ENCODE data around the gene CLDN10.

DNA sequence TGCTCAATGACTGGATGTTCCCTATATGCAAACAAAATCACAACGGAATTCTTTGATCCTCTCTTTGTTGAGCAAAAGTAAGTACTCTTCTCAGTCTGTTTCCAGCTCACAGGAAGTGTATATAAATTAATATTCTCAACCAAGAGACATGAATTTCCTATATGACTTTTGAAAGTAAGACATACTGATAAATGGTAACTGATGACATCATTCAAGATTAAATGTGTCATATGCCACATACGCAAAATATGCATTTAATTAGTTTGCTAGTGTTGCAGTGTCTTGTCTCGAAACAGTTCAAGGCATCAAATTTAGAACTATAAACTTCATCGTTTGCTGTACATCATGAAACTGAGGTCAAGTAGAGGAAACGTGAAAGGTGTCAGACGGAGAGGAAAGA lies 7.9 kb downstream of the CLDN10 start:
- TF ChIP-seq, protein P1, sequence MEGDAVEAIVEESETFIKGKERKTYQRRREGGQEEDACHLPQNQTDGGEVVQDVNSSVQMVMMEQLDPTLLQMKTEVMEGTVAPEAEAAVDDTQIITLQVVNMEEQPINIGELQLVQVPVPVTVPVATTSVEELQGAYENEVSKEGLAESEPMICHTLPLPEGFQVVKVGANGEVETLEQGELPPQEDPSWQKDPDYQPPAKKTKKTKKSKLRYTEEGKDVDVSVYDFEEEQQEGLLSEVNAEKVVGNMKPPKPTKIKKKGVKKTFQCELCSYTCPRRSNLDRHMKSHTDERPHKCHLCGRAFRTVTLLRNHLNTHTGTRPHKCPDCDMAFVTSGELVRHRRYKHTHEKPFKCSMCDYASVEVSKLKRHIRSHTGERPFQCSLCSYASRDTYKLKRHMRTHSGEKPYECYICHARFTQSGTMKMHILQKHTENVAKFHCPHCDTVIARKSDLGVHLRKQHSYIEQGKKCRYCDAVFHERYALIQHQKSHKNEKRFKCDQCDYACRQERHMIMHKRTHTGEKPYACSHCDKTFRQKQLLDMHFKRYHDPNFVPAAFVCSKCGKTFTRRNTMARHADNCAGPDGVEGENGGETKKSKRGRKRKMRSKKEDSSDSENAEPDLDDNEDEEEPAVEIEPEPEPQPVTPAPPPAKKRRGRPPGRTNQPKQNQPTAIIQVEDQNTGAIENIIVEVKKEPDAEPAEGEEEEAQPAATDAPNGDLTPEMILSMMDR (conservative IDR thresholded peaks at IDR 0.05) = no peak
- no peak for TF ChIP-seq ZFX (IDR thresholded peaks at IDR 0.05)

All from C4-2B (cell line).